Immature natural killer cell (primary cell): ENCODE results near the gene PRKG1. TPM values are rescaled to one million over a fixed set of nuclear protein-coding genes. Genes with fewer than 3 reads are reported as not detected.
"Not testable (repeated sequence)": the region's sequence is repeated elsewhere in the genome, so short reads cannot be mapped to it uniquely, and the experiment has no call there.

Experiments
- DNase-seq, 3 donors: peaks; one replicate each; pipeline ENCODE4 v3.0.0; 2022; ENCODE audit warnings: mixed read lengths in 1 of 3
- H3K27ac Mint-ChIP-seq, 6 donors: one replicate each; pipeline ENCODE4 v1.8.0; 2020; ENCODE audit warnings: mixed read lengths in 6 of 6, mild to moderate bottlenecking in 5 of 6, inconsistent platforms in 4 of 6, moderate library complexity in 3 of 6
- H3K27me3 Mint-ChIP-seq, 3 donors: one replicate each; pipeline ENCODE4 v1.8.0; 2020 to 2021; ENCODE audit warnings: low read depth in 3 of 3, mild to moderate bottlenecking in 3 of 3, mixed read lengths in 3 of 3, moderate library complexity in 3 of 3, inconsistent platforms in 1 of 3
- H3K36me3 Mint-ChIP-seq, 3 donors: one replicate each; pipeline ENCODE4 v1.8.0; 2020; ENCODE audit warnings: mixed read lengths in 3 of 3, inconsistent platforms in 2 of 3, mild to moderate bottlenecking in 2 of 3
- H3K4me1 Mint-ChIP-seq, 2 donors: one replicate each; pipeline ENCODE4 v1.8.0; 2020; ENCODE audit warnings: inconsistent platforms in 2 of 2, mild to moderate bottlenecking in 2 of 2, mixed read lengths in 2 of 2, moderate library complexity in 1 of 2
- H3K4me3 Mint-ChIP-seq, 5 donors: one replicate each; pipeline ENCODE4 v1.8.0; 2020; ENCODE audit warnings: mild to moderate bottlenecking in 5 of 5, mixed read lengths in 5 of 5, inconsistent platforms in 3 of 5, moderate library complexity in 3 of 5
- H3K9me3 Mint-ChIP-seq, 6 donors: one replicate each; pipeline ENCODE4 v1.8.0; 2020; ENCODE audit warnings: mild to moderate bottlenecking in 6 of 6, mixed read lengths in 6 of 6, inconsistent platforms in 4 of 6, moderate library complexity in 3 of 6
- polyA plus RNA-seq, 3 donors: library from polyadenylated mRNA; unstranded; fragments of 300-500 nt; fragmentation: Illumina TruSeq; gene quantifications; one replicate each; pipeline ENCODE4 v1.2.3, GENCODE V29; 2021

The PRKG1 gene
- polyA plus RNA-seq, 3 donors from 2014 or later, result 0.46 TPM; not detected in 2

DNA sequence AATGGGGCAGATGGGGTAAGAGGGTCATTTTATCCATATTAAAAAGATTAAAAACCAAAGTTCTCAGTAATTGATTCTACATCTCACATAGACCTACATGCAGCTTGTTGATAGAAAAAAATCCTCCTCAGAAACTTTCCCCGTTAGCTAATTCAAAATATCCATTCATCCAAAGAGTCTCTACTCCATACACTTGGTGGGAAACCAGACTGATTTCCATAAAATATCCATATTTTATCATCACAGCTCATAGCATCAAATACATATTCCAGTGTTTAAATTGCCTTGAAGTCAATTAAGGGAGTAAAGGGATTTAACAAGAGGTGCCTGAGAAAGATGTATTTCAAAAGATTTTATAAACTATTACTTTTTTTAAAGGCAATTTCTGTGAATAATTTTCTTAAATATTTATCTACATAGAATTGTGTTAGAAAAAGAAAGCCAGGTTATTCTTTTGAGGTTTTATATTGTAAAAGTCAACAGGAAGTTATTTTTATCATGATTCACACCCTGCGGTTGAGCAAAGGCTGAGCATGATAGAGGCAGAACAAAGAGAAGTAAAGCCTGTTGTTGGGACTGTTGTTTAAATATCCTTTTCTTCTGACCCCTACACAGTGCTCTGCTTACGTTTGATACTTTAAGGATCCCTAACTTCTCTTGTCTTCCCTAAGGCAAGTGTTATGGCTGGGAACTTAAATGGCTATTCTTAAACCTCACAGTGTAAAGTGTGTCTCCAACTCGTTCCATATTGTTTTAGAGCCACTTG, 266.7 kb downstream of the PRKG1 start:
- Mint-ChIP-seq H3K27me3 (peaks cover 0 to 2% (median 0%) of the 10 kb centered on the region in 3 donors), H3K9me3 (peaks cover 0 to 10% (median 2%) of the 10 kb centered on the region in 6 donors), H3K4me3 (peak overlapping the region; percentile 53 to 68 (median 67)), H3K27ac (peak overlapping the region; percentile 81 to 88 (median 84)), H3K4me1 (peaks cover 38 to 45% of the 10 kb centered on the region in 2 donors), H3K36me3 (peaks cover 8 to 25% (median 8%) of the 10 kb centered on the region in 3 donors)
- DNase-seq, result peak; percentile 24 to 48 (median 44)

DNA sequence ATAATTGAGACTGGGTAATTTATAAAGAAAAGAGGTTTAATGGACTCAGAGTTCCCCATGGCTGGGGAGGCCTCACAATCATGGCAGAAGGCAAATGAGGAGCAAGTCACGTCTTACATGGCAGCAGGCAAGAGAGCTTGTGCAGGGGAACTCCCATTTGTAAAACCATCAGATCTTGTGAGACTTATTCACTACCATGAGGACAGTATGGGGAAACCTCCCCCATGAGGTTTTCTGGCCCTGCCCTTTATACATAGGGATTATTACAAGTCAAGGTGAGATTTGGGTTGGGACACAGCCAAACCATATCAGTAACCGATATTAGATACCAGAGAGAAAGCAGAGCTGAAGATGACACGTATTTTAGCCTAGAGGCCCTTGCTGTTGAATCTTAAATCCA, 267.5 kb downstream of the PRKG1 start:
- Mint-ChIP-seq H3K4me1 (peaks cover 38 to 46% of the 10 kb centered on the region in 2 donors), H3K4me3 (peak overlapping the region; percentile 46 to 68 (median 61)), H3K27ac (peak overlapping the region; percentile 69 to 88 (median 84)), H3K36me3 (peaks cover 8 to 25% (median 8%) of the 10 kb centered on the region in 3 donors)
- DNase-seq, result peak in 2 of 3 donors; percentile 1 to 5
- not testable (repeated sequence) for H3K9me3 Mint-ChIP-seq, H3K27me3 Mint-ChIP-seq

DNA sequence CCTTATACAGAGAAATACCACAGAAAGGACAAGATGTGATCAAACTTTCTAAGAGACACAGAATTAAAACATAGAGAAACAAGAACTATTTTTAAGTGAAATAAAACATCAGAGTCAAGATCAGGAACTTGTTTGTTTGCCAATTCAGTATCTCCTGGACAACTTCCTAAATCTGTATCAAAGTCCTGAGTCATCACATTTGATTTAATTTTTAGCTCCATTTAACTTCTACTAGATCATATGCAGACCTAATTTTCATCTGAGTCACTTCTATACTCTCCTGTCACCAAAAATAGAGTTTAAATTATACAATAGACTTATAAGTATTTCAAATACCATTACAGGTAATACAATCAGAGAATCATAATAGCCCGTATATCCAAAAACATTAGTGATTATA, 268.1 kb downstream of the PRKG1 start:
- no peak for DNase-seq
- Mint-ChIP-seq H3K4me1 (peaks cover 38 to 52% of the 10 kb centered on the region in 2 donors), H3K4me3 (peak overlapping the region; percentile 4 to 68 (median 61)), H3K9me3 (peaks cover 0 to 10% (median 2%) of the 10 kb centered on the region in 6 donors), H3K27ac (peak overlapping the region; percentile 69 to 88 (median 84)), H3K27me3 (peaks cover 0 to 2% (median 2%) of the 10 kb centered on the region in 3 donors), H3K36me3 (peaks cover 8 to 25% (median 12%) of the 10 kb centered on the region in 3 donors)

DNA sequence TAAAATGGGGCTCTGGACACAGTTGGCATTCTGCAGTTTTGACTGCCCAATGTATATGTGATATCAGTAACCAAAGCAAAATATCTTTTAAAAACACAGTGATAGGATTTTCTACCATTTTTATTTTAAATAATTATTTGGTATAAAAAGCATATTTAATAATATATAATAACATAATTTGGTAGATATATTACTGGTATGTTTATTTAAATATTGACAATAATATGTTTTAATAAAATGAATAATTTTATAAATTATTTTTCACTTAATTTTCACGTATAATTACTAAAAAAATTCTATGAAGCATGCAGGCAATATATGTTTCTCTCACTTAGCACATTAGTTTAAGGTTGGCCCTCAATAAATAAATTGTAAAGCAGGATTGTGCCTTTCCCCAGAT, 269.1 kb downstream of the PRKG1 start:
- H3K4me1 Mint-ChIP-seq, result peaks cover 36 to 51% of the 10 kb centered on the region in 2 donors
- DNase-seq, result no peak
- no peak overlapping the region for H3K4me3 Mint-ChIP-seq
- peaks cover 0 to 10% (median 2%) of the 10 kb centered on the region in 6 donors for H3K9me3 Mint-ChIP-seq
- H3K36me3 Mint-ChIP-seq, result peaks cover 8 to 17% (median 12%) of the 10 kb centered on the region in 3 donors
- peaks cover 0 to 2% (median 2%) of the 10 kb centered on the region in 3 donors for H3K27me3 Mint-ChIP-seq
- peak overlapping the region in 1 of 6 donors; percentile 7 for H3K27ac Mint-ChIP-seq

DNA sequence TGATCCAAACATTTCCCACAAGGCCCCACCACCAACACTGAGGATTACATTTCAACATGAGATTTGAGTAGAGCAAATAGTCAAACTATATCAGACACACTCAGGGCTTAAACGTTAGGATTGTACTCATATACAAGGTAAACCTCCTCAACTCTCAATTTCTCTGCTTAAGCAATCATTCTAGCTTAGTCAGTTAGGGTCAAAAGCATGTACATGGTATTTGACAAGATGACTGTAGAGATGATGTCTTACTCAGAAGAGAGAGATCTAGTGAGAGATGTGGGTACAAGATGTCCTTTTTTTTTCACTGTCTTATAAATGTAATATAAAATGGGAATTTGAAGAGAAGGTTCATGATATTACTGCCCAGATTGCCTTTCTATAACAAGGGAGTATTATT, 270.1 kb downstream of the PRKG1 start:
- Mint-ChIP-seq H3K27ac (no peak overlapping the region), H3K4me3 (no peak overlapping the region), H3K27me3 (peaks cover 0 to 3% (median 2%) of the 10 kb centered on the region in 3 donors), H3K4me1 (peaks cover 36 to 44% of the 10 kb centered on the region in 2 donors), H3K36me3 (peaks cover 8 to 17% (median 12%) of the 10 kb centered on the region in 3 donors), H3K9me3 (peaks cover 0 to 10% (median 1%) of the 10 kb centered on the region in 6 donors)
- no peak for DNase-seq

GRCh38 chr10:51348622-51349021, 274.3 kb downstream of the PRKG1 start:
- no peak for DNase-seq
- Mint-ChIP-seq H3K4me3 (no peak overlapping the region), H3K4me1 (peaks cover 2 to 7% of the 10 kb centered on the region in 2 donors), H3K27me3 (peaks cover 4 to 8% (median 5%) of the 10 kb centered on the region in 3 donors), H3K36me3 (peaks cover 4 to 6% (median 4%) of the 10 kb centered on the region in 3 donors), H3K27ac (no peak overlapping the region), H3K9me3 (peaks cover 0 to 7% (median 0%) of the 10 kb centered on the region in 6 donors)

DNA sequence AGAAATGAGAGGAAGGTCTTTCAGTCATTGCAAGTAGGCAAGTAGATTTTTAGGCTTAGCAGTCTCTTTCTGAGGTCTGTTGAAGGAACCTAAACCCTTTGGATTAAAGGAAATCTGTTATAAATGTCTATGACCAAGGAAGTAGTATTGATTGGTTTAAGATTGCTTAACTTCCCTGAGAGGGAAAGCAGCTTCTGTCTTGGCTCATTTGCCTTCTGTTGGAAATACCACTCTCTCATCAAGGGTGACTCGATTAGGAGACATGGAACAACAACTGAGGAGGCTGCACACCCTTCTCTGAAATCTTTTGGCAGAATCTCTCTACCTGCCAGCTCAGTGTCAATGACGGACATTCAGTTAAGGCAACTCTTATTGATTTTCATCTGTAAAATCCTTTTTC, 282.9 kb downstream of the PRKG1 start:
- peaks cover 0 to 11% (median 0%) of the 10 kb centered on the region in 3 donors for H3K27me3 Mint-ChIP-seq
- no peaks in the 10 kb centered on the region for H3K36me3 Mint-ChIP-seq
- DNase-seq, result no peak
- no peak overlapping the region for H3K27ac Mint-ChIP-seq
- H3K4me3 Mint-ChIP-seq, result no peak overlapping the region
- H3K9me3 Mint-ChIP-seq, result peaks cover 0 to 2% (median 0%) of the 10 kb centered on the region in 6 donors
- no peaks in the 10 kb centered on the region for H3K4me1 Mint-ChIP-seq

- H3K4me3 Mint-ChIP-seq, result no peak overlapping the region
- H3K9me3 Mint-ChIP-seq, result no peaks in the 10 kb centered on the region
- no peaks in the 10 kb centered on the region for H3K36me3 Mint-ChIP-seq
- no peak for DNase-seq
- no peak overlapping the region for H3K27ac Mint-ChIP-seq
- H3K4me1 Mint-ChIP-seq, result no peaks in the 10 kb centered on the region
- peaks cover 0 to 5% (median 3%) of the 10 kb centered on the region in 3 donors for H3K27me3 Mint-ChIP-seq
Measured at GRCh38 chr10:51358227-51358626, 283.9 kb downstream of the PRKG1 start.

DNA sequence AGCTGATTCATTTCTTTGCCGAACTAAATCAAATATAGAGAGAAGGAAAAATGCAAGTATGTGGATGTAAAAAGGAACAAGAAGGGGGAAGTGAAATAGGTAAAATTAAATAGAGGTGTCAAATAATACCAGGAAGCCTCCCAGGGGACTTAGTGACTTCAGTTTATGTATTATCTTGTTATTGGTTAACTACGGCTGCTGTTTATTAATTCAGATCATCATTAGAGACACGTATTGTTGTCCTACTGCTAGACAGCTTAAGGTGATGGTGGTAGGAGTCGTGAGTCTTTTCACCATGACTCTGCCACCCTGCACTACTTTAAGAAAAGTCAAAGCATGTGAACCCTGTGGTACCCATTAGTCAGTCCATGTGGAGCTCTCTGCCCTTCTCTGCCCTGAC, 289.1 kb downstream of the PRKG1 start:
- Mint-ChIP-seq H3K27ac (no peak overlapping the region), H3K36me3 (peaks cover 0 to 1% (median 0%) of the 10 kb centered on the region in 3 donors), H3K9me3 (no peaks in the 10 kb centered on the region), H3K27me3 (peaks cover 2 to 3% (median 2%) of the 10 kb centered on the region in 3 donors), H3K4me3 (no peak overlapping the region), H3K4me1 (no peaks in the 10 kb centered on the region)
- no peak for DNase-seq

DNA sequence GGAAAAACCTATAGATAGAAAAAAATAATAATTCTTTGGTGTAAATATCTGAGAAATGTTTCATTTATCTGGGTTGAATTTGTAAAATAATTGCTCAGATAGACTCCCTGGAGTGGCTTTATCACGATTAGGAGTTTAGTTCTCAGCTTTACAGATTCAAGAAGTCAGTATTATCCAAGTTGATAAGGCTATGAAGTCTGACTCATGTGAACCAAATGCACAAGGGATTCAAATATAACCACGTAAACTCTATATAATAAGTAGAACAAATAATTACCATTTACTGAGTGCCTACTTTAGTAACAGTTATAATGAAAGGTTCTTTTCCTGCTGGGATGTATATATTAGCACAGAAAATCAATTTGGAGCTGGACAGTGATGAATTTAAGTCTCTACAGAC, 290.4 kb downstream of the PRKG1 start:
- no peak overlapping the region for H3K27ac Mint-ChIP-seq
- H3K27me3 Mint-ChIP-seq, result peaks cover 2 to 6% (median 5%) of the 10 kb centered on the region in 3 donors
- H3K36me3 Mint-ChIP-seq, result peaks cover 0 to 4% (median 0%) of the 10 kb centered on the region in 3 donors
- H3K4me1 Mint-ChIP-seq, result no peaks in the 10 kb centered on the region
- H3K9me3 Mint-ChIP-seq, result no peaks in the 10 kb centered on the region
- no peak for DNase-seq
- H3K4me3 Mint-ChIP-seq, result no peak overlapping the region

GRCh38 chr10:51366044-51366443, 291.8 kb downstream of the PRKG1 start:
- Mint-ChIP-seq H3K4me3 (no peak overlapping the region), H3K27ac (no peak overlapping the region), H3K4me1 (no peaks in the 10 kb centered on the region), H3K27me3 (peaks cover 2 to 6% (median 5%) of the 10 kb centered on the region in 3 donors), H3K36me3 (peaks cover 0 to 4% (median 0%) of the 10 kb centered on the region in 3 donors), H3K9me3 (no peaks in the 10 kb centered on the region)
- no peak for DNase-seq

GRCh38 chr10:51367127-51367526, 292.8 kb downstream of the PRKG1 start:
- peaks cover 2 to 6% (median 5%) of the 10 kb centered on the region in 3 donors for H3K27me3 Mint-ChIP-seq
- no peaks in the 10 kb centered on the region for H3K9me3 Mint-ChIP-seq
- no peak overlapping the region for H3K27ac Mint-ChIP-seq
- no peak for DNase-seq
- H3K4me3 Mint-ChIP-seq, result no peak overlapping the region
- peaks cover 0 to 4% (median 0%) of the 10 kb centered on the region in 3 donors for H3K36me3 Mint-ChIP-seq
- H3K4me1 Mint-ChIP-seq, result no peaks in the 10 kb centered on the region

GRCh38 chr10:51367694-51368093, 293.4 kb downstream of the PRKG1 start:
- no peak for DNase-seq
- Mint-ChIP-seq H3K4me1 (no peaks in the 10 kb centered on the region), H3K4me3 (no peak overlapping the region), H3K36me3 (peaks cover 0 to 4% (median 0%) of the 10 kb centered on the region in 3 donors), H3K27ac (no peak overlapping the region), H3K27me3 (peaks cover 2 to 5% (median 5%) of the 10 kb centered on the region in 3 donors), H3K9me3 (no peaks in the 10 kb centered on the region)

GRCh38 chr10:51368943-51369342, 294.7 kb downstream of the PRKG1 start:
- Mint-ChIP-seq H3K27me3 (peaks cover 2 to 5% (median 2%) of the 10 kb centered on the region in 3 donors), H3K4me1 (no peaks in the 10 kb centered on the region), H3K36me3 (peaks cover 0 to 4% (median 0%) of the 10 kb centered on the region in 3 donors), H3K9me3 (no peaks in the 10 kb centered on the region), H3K27ac (no peak overlapping the region), H3K4me3 (no peak overlapping the region)
- no peak for DNase-seq
